ENCODE data around the gene DGUOK.

DGUOK gene

DNA sequence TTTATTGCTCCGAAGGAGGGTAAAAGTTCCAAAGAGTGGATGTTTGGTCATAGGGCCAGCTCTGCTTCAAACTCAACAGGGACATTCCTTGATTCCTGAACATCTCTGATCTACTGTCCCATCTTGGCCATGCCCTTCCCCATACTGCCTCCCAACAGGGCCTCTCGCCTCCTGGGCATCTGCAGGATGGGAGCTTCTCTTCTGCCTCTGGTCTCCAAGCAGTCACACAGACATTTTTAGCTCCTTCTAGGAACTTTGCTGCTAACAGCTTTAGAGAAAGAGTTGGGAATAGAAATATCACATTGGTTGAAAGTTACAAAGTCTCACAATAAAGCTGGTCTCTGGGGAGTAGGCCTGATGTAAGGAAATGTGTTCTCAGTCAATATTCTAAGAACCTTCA is 9.4 kb upstream of the DGUOK start:
- no peak overlapping the region for H3K27ac ChIP-seq
- no peaks in the 10 kb centered on the region for H3K36me3 ChIP-seq
- no peak overlapping the region for H3K4me3 ChIP-seq (ENCODE audit: low read depth, low read length)
- no peaks in the 10 kb centered on the region for H3K9me3 ChIP-seq (ENCODE audit: severe bottlenecking)
- TF ChIP-seq, protein P1, sequence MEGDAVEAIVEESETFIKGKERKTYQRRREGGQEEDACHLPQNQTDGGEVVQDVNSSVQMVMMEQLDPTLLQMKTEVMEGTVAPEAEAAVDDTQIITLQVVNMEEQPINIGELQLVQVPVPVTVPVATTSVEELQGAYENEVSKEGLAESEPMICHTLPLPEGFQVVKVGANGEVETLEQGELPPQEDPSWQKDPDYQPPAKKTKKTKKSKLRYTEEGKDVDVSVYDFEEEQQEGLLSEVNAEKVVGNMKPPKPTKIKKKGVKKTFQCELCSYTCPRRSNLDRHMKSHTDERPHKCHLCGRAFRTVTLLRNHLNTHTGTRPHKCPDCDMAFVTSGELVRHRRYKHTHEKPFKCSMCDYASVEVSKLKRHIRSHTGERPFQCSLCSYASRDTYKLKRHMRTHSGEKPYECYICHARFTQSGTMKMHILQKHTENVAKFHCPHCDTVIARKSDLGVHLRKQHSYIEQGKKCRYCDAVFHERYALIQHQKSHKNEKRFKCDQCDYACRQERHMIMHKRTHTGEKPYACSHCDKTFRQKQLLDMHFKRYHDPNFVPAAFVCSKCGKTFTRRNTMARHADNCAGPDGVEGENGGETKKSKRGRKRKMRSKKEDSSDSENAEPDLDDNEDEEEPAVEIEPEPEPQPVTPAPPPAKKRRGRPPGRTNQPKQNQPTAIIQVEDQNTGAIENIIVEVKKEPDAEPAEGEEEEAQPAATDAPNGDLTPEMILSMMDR (IDR thresholded peaks at IDR 0.05; ENCODE audit: low read depth, low read length) = no peak
- H3K27me3 ChIP-seq (ENCODE audit: insufficient read depth, low read depth, severe bottlenecking) = no peaks in the 10 kb centered on the region
- DNase-seq = no peak

- no peak overlapping the region for H3K4me3 ChIP-seq (ENCODE audit: low read depth, low read length)
- TF ChIP-seq, protein P1 (IDR thresholded peaks at IDR 0.05; ENCODE audit: low read depth, low read length) = no peak
- no peak overlapping the region for H3K27ac ChIP-seq
- DNase-seq = no peak
- H3K36me3 ChIP-seq = no peaks in the 10 kb centered on the region
- H3K9me3 ChIP-seq (ENCODE audit: severe bottlenecking) = no peaks in the 10 kb centered on the region
- H3K27me3 ChIP-seq (ENCODE audit: insufficient read depth, low read depth, severe bottlenecking) = no peaks in the 10 kb centered on the region
Observed at GRCh38 chr2:73917696-73918207, 8.9 kb upstream of the DGUOK start.

- no peak overlapping the region for H3K27ac ChIP-seq
- TF ChIP-seq, protein P1 (IDR thresholded peaks at IDR 0.05; ENCODE audit: low read depth, low read length) = no peak
- H3K27me3 ChIP-seq (ENCODE audit: insufficient read depth, low read depth, severe bottlenecking) = no peaks in the 10 kb centered on the region
Observed at GRCh38 chr2:73918856-73919255, 7.8 kb upstream of the DGUOK start.

GRCh38 chr2:73919596-73920228 is 7.0 kb upstream of the DGUOK start:
- no peak for DNase-seq
- H3K27me3 ChIP-seq (ENCODE audit: insufficient read depth, low read depth, severe bottlenecking) = no peaks in the 10 kb centered on the region
- TF ChIP-seq, protein P1 (IDR thresholded peaks at IDR 0.05; ENCODE audit: low read depth, low read length) = no peak
- H3K27ac ChIP-seq = no peak overlapping the region
- H3K9me3 ChIP-seq (ENCODE audit: severe bottlenecking) = no peaks in the 10 kb centered on the region
- H3K36me3 ChIP-seq = no peaks in the 10 kb centered on the region
- no peak overlapping the region for H3K4me3 ChIP-seq (ENCODE audit: low read depth, low read length)

More at GRCh38 chr2:73918856-73919255, 7.8 kb upstream of the DGUOK start:
- no peak for DNase-seq
- Histone ChIP-seq H3K9me3 (ENCODE audit: severe bottlenecking) (no peaks in the 10 kb centered on the region), H3K36me3 (no peaks in the 10 kb centered on the region), H3K4me3 (ENCODE audit: low read depth, low read length) (no peak overlapping the region)

GRCh38 chr2:73920577-73921545 is 5.8 kb upstream of the DGUOK start:
- no peaks in the 10 kb centered on the region for H3K36me3 ChIP-seq
- no peaks in the 10 kb centered on the region for H3K9me3 ChIP-seq (ENCODE audit: severe bottlenecking)
- DNase-seq = peak; percentile 97
- no peaks in the 10 kb centered on the region for H3K27me3 ChIP-seq (ENCODE audit: insufficient read depth, low read depth, severe bottlenecking)
- no peak overlapping the region for H3K4me3 ChIP-seq (ENCODE audit: low read depth, low read length)
- TF ChIP-seq, protein P1 (IDR thresholded peaks at IDR 0.05; ENCODE audit: low read depth, low read length) = peak; percentile 76
- H3K27ac ChIP-seq = no peak overlapping the region

All from WERI-Rb-1 (cell line).